HG02840 (cell line): Measurements from ENCODE around the gene MCFD2.
"Not testable (repeated sequence)": the region's sequence is repeated elsewhere in the genome, so short reads cannot be mapped to it uniquely, and the experiment has no call there.

Source experiments
- ATAC-seq: cut with Tn5 transposase; IDR thresholded peaks from one replicate; pipeline ENCODE4 v1.9.1; 2021; ENCODE audit warnings: mild to moderate bottlenecking, moderate library complexity, moderate number of reproducible peaks; ENCODE audit not compliant: unreplicated experiment, low FRiP score

The MCFD2 gene

DNA sequence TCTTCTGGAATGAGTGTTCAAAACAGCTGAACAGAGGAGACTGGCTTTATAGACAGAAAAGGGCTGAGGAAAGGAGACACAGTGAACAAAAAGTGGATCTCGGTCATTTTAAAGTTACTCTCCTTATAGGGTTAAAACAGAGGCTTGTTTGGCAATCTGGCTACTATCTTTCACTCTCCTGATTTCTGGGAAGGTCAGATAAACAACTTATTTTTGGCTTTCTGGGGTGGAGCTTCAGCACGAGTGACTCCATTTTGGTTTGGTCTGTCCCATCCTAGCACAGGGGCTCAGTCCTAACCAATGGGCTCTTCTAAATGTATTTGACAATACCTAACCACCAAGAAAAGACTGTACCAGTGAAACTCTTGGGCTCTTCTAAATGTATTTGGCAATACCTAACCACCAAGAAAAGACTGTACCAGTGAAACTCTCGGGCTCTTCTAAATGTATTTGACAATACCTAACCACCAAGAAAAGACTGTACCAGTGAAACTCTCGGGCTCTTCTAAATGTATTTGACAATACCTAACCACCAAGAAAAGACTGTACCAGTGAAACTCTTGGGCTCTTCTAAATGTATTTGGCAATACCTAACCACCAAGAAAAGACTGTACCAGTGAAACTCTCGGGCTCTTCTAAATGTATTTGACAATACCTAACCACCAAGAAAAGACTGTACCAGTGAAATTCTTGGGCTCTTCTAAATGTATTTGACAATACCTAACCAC lies 39.5 kb downstream of the MCFD2 start:
- ATAC-seq, result not testable (repeated sequence)

DNA sequence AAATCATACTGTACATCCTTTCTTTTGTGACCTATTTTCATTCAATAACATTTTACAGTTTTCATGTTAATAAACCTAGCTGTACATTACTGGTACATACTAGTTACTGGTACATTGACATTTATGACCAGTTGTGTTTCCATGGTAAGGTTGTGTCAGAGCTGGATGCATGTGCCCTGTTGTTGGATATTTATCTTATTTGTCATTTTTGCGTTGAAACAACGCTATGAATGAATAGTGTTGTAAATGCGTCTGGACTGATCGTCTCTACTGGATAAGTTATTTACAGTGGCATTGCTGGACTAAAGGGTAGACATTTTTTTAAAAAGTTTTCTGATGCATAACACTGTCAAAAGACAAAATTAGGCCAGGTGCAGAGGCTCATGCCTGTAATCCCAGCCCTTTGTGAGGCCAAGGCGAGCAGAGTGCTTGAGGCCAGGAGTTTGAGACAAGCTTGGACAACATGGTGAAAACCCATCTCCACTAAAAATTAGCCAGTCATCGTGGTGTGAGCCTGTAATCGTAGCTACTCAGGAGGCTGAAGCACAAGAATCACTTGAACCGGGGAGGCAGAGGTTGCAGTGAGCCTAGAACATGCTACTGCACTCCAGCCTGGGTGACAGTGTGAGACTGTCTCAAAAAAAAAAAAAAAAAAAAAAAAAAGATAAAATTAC lies 40.2 kb downstream of the MCFD2 start:
- no peak for ATAC-seq

DNA sequence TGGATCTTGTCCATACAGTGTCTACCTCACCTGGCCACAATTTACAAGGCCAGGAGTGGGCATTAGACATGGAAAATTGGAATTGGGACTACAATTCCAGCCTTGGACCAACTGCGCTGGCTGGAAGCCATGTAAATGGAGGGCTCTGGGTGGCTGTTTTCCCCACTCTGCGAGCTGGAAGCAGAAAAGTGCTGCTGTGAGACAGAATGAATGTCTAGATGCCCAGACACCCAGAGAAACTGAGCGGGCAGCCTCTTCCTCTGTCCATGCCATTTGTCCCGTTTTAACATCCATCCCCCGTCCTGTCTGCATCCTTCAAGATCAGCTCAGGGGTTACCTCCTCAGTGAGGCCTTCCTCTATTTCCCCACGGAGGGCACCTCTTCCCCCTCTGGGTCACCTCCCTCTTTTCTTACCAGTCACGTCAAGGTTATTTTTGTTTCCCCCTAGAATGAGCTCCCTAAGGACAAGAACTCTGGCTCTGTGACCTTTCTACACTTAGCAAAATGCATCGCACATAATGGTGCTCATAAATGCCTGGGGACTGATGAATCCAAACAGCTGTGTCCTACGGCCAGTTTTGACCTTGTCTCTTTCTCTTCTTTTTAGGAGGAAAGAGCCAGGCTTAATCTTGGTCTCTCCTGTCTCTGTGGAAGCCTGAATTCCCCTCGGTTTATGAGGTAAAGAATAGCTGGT lies 41.2 kb downstream of the MCFD2 start:
- no peak for ATAC-seq

DNA sequence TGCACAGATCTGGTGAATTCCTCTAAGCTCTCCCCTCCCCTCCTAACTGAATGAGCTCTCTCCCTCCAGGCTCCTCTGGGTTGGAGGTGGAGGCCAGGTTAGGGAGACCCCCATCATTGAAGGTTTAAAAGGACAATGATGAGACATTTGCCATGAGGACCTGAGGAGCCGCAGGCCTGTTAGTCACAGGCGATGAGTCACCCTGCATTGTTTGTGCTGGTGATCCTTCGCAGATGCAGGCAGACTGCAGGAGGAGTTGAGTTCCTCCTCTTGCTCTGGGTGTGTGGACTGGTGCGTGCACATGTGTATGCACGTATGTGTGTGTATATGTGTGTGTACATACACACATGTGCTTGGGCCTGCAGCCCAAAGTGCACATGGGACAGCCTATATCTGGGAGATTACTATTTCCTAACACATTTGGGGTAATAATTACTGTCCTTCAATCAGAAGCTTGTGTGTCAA lies 42.0 kb downstream of the MCFD2 start:
- no peak for ATAC-seq

GRCh38 chr2:46872902-46873603 lies 42.6 kb downstream of the MCFD2 start:
- no peak for ATAC-seq

DNA sequence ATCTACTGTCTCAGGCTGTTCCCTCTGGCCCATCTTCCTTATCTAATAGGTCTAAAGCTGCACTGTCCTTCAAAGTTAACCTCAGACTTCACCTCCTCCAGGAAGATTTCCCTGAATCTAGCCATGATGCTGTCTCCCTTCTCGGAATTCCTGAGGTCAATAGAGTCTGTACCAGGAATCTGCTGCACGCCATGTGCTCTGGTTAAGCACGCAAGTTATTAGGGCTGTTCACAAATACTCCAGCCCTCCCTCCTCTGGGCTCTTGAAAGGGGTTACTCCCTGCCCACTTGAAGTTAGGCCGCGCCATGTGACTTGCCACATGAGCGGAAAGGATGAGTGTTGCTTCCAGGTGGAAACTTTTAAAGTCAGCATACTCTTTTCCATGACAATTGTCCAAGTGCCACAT lies 43.6 kb downstream of the MCFD2 start:
- no peak for ATAC-seq

DNA sequence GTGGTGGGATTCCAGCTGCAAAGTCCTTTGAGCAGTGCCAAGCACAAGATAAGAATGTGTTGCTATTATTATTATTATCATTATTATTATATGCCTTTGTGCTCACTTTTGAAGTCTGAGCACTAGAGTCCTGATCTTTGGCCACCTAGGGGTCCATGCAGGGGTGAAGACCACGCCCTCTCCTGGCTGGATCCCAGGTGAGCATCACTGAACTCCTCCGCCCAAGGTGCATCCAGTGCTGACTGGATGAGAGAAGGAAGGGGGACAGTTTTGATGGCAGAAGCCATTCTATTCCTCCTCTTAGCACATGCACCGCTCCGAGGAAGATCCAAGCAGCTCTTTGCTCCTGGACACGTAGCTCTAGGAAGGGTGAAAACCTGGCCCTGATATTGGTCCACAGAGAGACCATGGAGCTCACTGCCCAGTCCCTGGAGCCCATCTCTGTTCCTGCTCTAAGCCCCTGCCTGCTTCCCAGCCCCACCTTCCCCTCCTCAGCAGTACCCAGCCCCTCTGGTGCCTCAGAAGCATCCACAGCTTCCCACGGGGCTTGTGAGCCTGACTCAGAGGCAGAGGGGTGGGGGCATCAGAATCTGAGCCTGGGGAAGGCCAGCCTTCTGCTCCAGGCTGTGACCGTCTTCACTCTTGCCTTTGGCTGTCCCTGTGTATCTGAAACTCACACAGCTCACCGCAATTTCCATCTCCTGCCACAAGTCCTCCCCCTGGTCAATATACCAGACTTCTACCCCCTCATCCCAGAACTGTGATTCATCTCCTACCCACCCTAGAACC lies 45.4 kb downstream of the MCFD2 start:
- ATAC-seq, result no peak

GRCh38 chr2:46869621-46870020 lies 46.0 kb downstream of the MCFD2 start:
- ATAC-seq, result no peak

DNA sequence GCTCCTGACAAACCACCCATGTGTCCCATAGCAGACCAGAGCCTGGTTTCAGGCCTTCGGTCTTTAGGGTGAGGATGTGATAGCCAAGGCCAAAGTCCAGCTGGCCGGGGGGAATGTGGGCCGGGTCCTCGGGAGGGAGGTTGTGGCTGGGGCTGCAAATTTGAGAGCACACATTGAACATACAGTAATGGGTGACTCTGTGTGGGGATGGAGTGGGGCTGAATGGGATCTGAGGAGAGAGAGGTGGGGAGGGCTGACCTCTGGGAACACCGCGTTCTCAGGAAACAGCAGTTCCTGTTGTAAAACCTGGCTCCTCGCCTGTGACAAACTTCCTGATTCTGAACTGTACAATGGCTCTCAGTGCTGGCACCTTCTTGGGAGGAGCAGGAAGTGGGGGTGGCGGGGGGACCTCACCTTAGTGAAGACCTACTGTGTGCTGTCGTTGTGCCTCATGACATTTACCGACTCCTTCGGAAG lies 48.8 kb downstream of the MCFD2 start:
- no peak for ATAC-seq

GRCh38 chr2:46865181-46865970 lies 50.2 kb downstream of the MCFD2 start:
- no peak for ATAC-seq

GRCh38 chr2:46863882-46864281 lies 51.7 kb downstream of the MCFD2 start:
- ATAC-seq, result no peak

DNA sequence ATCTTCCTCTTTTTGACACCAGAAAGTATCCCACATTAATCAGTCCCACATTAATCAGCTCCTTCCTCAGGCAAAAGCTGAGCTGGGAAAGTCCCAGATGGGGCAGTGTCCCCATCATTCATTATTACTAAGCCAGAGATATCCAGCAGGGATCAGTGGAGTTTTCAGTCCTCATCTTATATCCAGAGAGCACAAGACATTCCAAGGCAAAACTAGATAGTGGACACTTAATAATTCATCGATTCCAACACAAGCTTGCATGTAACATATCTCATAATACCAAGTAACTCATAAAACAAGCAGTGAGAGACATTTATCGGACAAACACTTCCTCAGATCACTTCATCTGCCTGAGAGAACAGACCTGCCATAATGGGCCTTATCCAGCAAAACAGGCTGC lies 53.1 kb downstream of the MCFD2 start:
- ATAC-seq, result no peak

DNA sequence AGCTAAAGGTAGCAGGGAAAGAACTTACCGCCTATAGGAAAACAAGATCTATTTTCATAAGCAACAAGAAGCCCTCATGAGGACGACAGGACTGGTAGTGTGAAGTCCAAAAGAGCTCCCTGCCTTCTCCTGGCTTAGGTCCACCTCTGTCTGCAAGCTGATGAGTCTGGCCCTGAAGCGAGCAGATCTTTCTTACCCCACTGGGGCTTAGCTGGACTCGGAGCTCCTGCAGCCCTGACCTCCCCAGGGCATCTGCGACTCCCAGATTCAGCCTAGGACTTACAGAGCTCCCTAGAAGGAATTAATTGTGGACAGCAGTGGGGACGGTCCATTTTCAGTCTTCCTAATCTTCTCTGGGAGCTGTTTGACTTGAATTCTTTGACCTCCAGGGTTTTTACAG lies 53.7 kb downstream of the MCFD2 start:
- ATAC-seq, result no peak

DNA sequence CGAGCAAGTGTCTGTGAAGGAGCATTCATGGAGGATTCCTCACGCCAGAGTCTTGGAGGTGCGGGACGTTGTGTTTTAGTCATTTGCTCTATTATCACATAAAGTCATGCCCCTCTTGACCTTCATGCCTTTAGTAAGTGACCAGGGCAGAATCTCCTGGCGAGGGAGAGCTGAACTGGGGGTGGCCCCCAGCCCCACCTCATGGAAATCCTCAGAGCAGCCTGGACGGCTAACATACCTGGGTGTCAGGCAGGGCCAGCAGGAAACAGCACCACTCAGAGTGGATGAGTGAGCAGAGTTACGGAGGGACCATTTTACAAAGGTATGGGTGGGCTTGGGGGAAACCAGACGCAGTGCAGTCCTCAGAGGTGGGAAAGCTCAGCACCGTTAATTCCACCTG lies 56.1 kb downstream of the MCFD2 start:
- no peak for ATAC-seq

GRCh38 chr2:46858702-46859090 lies 56.9 kb downstream of the MCFD2 start:
- no peak for ATAC-seq

GRCh38 chr2:46857871-46858701 lies 57.5 kb downstream of the MCFD2 start:
- no peak for ATAC-seq

DNA sequence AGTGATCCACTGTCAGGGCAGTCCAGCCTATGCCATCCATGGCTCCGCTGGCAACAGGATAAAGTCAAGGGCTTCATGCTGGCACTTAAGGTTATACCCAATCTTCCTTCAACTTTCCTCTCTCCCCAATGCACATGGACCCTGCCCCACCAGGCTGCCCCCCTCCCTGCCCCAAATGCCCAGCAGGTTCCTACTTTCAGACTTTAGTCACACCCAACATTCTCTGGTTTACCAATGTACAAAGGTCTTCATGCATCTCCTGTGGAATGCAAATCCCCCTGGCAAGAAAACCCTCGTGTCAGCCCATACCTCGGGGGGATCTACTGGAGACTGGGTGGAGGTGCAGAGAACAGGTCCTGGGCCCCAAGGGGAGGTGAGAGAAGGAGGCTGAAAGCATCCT lies 59.3 kb downstream of the MCFD2 start:
- ATAC-seq, result no peak

GRCh38 chr2:46855805-46856204 lies 59.8 kb downstream of the MCFD2 start:
- no peak for ATAC-seq
